HTR-8/SVneo (cell line): ENCODE measurements around the gene CCDC85B.

Source experiments
- DNase-seq: peaks from one replicate; pipeline ENCODE4 v3.0.0; 2011; ENCODE audit warnings: low spot score, mixed read lengths; ENCODE audit not compliant: insufficient read length
- FAIRE-seq: peaks from 2 replicates; lab custom pipeline; 2011; peaks lifted over from hg19 to GRCh38; lab: Jason Lieb, UNC

CCDC85B gene

DNA sequence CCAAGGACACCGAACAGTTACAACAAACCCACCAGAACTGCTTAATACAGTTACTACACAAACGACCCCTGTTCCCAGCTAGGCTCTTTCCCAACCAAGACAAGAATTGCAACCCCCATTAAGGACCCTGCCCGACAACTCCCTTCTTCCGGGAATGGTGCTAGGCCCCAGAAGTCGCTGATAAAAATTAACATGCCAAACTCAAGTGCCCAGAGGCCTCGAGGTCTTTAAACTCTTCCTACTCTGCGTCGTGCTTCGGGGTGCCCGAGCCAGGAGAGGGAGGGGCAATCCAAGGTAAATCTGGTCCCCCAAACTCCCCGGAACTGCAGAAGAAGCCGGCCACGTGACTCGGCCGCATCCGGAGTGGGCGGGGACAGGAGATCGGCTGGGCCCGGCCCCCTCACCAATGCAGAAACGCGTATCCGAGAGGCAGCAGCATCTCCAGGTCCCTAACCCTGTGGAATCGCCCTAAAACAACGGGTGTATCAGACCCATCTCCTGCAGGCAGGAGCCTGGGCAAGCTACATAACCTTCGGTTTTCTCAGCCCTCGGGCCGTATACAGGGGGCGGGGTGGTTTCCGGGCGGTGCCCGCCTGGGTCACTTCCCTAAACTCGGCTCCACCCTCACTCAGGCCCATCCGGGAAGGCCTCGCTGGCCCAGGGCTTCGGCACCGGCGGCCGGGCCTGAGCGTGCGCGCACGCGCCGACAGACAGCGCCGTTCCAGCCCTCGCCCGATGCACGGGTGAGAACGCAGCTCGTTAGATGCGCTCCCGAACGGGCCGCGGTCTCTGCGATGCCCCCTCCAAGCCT lies 33.6 kb upstream of the CCDC85B start:
- DNase-seq (peak; percentile 73), FAIRE-seq (peak; percentile 66)

DNA sequence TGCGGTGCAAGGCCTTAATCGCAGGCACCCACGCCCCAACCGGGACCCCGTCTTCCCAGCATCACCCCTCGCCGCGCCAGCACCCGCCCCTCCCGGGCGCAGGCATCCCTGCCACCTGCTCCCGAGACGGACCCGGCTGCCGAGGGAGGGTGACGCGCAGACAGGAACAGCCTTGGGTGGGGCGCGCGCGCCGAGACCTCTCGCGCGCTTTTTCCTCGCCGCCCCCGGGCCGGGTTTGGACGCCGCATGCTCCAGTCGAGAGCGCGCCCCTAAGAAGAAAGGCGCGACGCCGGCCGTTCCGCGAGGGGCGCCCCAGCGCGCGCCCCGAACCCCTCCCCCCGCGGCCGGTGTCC lies 33.0 kb upstream of the CCDC85B start:
- DNase-seq: no peak
- no peak for FAIRE-seq

DNA sequence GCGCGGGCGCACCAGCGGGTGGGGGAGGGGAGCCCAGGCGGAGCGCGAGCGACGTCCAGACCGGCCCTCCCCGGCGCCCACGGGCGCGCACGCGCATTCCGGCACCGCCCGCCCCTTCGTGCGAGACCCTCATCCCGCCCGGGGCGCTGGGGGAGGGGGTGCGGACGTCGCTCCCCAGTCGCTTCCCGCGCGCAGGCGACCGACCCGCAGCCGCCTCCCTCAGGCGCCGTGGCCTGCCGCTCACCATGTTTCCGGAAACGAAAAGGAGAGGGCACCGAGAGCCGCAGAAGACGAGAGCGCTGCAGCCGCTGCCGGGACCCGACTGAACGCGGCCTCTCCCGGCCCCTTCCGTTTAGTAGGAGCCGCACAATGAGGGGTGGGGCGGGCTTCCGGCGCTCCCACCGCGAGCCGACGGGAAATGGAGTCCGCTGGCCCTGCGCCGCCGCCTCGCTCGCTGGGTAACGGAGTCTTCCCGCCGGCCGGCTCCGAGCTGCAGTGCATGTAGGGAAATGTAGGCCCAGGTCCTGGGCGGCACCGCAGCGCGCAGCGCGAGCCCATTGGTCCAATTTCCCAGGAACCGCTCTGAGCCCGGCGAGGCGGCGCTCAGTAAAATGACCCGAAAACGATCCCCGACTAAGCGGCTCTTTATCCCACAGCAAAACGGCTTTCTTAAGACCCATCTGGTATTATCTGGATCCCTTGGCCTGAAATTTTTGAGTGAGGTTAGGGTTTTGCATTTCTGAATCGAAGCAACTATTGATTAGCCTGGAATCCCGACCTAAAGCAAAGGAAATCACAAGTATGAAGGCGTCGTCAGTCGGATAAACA lies 32.4 kb upstream of the CCDC85B start, which contains the start of gene CFL1:
TSS of gene CFL1 (minus strand) at position 328 of the 828 bp plus-strand sequence. CDS start at position 247, 81 bp downstream.
- peak; percentile 94 for FAIRE-seq

DNA sequence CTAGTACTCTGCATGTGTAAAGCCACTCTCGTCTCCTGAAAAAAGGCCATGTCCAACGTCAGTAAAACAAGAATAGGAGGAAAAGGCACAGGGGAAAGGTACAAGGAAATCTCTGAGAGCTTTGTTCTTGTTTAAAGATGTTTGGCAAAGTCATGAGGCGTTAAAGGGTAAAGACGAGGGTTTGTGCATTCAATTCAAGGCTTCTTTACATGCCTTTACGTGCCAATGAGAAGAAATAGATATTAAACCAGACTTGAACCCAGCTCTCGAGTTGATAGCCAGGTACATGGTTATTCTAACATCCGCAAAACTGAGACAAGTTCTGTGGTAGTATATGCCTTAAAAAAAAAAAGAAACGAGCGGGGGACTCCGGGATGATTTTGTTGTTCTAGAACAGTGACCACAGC lies 31.8 kb upstream of the CCDC85B start:
- DNase-seq (no peak), FAIRE-seq (no peak)

More for the DNA sequence above, 32.4 kb upstream of the CCDC85B start, which contains the start of gene CFL1:
- peak; percentile 96 for DNase-seq

DNA sequence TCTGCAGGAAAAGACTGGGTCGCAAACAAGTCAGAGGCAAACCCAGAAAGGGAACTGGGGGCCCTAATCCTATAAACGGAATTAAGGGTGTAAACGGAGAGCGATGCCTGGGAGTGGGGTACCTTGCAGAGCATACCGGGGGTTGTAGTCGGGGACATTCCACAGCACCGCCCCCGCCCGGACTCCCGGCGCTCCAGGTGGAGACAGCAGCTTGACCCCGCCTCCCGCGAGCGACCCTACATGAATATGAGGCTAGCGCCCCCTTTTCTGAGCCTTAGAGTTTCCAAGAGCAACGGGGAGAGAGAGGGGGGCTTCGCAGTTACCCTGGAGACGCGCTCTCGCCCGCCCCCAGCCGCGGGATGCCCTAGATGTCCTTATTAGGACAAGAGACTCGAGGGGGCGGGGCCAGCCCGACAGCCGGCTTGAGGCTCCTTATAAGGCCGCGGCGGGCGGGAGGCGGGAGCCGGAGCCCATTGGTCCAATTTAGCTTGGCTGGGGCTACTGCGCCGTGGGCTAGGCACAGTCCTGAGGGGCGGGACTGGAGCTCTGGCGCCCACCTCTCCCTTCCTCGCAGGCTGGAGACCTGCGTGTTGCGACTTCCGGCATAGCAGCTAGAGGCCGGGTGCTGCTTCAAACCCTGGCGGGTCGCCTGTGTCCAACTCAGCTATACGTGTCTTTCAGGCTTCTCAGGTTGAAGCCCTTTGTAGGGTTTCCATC lies 31.2 kb upstream of the CCDC85B start:
- peak; percentile 98 for DNase-seq
- peak; percentile 95 for FAIRE-seq

DNA sequence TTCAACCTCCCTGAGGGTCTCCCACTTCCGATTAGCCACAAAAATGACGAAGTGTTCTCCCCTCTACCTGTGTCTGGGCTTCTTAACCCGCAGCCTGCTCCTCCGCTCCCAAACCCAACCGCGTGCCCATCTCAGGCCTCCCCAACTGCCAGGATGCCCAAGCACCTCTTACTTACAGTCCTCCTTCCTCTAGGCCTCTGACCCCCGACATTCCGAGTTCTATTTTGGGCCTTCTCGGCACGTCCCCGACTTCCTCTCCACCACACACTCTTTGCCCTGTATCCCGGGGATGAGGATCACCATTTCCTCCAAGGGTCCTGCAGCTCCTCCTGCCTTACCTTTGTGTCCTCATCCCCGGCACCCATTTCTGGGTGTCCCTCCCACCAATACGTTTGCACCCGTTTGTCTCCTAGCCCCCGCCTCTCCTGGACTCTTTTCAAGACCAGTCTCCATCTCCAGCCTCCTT lies 30.6 kb upstream of the CCDC85B start:
- no peak for DNase-seq
- FAIRE-seq: peak; percentile 46

DNA sequence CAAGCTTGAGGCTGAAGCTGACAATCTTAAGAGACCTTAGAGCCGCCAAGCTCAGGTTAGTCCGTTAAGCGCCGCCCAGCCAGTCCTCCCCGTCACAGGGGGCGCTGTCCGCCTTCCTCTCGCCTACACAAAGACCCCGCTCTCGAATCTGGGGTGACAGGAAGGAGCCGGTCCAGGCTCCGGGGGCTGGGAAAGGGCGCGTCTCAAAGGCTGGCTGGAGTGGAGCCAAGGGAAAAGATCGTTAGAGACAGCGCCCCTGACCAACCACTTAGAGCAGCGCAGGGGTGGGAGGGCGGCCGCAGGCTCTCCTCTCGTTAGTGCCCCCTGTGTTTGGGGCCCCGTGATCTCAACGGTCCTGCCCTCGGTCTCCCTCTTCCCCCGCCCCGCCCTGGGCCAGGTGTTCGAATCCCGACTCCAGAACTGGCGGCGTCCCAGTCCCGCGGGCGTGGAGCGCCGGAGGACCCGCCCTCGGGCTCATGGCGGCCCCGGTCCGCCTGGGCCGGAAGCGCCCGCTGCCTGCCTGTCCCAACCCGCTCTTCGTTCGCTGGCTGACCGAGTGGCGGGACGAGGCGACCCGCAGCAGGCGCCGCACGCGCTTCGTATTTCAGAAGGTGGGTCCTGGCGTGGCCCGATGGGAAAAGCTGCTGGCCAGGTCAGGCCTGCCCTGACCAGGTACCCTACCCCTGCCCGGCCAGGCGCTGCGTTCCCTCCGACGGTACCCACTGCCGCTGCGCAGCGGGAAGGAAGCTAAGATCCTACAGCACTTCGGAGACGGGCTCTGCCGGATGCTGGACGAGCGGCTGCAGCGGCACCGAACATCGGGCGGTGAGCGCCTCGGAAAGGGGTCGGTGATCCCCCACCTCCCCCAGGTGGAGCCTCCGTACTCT lies 30.0 kb upstream of the CCDC85B start, which contains the start of gene MUS81:
TSS of gene MUS81 (plus strand) at position 156 of the 887 bp plus-strand sequence. CDS start at position 477, 321 bp downstream.
- DNase-seq (peak; percentile 98), FAIRE-seq (peak; percentile 65)

DNA sequence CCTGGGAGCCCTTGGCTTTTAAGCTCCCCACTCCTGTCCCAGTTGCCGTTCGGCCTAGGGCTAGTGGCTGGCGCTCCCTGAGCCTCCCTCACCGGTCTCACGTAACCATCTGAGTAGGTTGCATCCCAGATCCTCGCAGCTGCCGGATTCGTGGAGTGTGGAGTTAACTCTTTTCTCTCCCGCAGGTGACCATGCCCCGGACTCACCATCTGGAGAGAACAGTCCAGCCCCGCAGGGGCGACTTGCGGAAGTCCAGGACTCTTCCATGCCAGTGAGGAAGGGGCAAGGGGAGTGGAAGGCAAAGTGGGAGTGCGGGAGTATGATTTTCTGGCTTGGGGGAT lies 29.3 kb upstream of the CCDC85B start:
- DNase-seq (no peak), FAIRE-seq (no peak)

DNA sequence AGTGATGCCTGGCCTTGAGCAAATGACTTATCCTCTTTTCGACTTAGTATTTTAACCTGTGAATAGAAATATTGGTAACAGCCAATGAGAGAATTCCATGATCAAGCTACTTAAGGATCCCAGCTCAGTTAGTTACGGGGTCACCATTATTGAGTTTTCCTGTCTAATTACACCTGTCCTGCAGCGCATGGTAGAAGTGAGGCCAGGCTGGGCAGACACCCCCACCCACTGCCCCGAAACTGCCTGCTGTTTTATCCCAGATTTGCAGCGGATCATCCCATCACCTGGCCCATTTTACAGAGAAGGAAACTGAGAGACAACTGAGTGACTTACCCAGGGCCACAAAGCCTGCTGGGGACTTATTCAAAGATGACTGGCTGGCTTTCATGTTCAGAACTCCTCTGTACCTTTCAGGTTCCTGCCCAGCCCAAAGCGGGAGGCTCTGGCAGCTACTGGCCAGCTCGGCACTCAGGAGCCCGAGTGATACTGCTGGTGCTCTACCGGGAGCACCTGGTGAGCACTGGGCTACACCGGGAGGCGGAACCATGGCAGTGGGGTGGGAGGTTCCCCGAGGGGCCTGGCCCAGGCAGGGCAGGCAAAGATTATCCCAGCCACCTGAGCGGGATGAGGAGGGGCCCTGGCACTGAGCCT lies 28.8 kb upstream of the CCDC85B start:
- FAIRE-seq (no peak), DNase-seq (no peak)

DNA sequence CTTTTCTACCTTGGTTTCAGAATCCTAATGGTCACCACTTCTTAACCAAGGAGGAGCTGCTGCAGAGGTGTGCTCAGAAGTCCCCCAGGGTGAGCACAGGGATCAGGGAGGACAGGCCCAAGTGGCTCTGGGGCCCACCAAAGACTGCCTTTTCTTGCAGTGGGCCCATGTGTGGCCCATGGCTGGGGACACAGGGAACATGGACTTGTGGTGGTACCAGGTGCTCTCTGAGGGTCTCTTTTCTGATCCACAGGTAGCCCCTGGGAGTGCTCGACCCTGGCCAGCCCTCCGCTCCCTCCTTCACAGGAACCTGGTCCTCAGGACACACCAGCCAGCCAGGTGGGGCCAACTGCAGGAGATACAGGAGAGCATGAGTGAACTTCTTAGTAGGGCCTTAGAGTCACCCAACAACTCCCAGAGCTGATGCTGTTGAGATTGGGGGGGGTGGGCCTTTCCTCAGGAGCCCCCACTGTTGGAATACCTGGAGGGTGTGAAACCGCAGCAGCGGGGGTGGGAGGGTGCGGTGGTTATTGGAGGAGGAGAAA lies 28.2 kb upstream of the CCDC85B start:
- no peak for DNase-seq
- FAIRE-seq: no peak

DNA sequence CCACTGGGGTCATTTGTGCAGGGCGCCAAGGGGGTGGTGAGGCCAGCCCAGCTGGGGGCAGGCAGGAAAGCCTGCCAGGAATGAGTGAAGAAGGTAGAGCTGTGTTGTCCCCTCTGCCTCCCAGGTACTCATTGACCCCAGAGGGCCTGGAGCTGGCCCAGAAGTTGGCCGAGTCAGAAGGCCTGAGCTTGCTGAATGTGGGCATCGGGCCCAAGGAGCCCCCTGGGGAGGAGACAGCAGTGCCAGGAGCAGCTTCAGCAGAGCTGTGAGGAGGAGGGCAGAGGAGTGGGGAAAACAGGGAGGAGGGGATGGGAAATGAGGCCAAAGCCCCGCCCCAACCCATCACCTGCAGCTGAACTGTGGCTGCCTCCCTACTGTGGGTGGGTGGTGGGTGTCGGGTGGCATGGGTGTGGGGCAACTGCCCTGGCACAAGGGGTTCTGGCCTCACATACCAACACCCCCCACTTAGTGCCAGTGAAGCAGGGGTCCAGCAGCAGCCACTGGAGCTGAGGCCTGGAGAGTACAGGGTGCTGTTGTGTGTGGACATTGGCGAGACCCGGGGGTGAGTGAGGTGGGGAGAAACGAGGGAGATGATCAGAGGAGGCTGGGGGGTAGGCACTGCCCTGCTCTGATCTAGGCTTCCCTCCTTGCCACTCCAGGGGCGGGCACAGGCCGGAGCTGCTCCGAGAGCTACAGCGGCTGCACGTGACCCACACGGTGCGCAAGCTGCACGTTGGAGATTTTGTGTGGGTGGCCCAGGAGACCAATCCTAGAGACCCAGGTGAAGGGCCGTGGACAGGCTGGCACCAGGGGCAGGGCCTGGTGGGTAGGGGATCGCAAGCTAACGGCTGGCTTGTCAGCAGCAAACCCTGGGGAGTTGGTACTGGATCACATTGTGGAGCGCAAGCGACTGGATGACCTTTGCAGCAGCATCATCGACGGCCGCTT lies 27.3 kb upstream of the CCDC85B start:
- DNase-seq (no peak), FAIRE-seq (peak; percentile 77)

DNA sequence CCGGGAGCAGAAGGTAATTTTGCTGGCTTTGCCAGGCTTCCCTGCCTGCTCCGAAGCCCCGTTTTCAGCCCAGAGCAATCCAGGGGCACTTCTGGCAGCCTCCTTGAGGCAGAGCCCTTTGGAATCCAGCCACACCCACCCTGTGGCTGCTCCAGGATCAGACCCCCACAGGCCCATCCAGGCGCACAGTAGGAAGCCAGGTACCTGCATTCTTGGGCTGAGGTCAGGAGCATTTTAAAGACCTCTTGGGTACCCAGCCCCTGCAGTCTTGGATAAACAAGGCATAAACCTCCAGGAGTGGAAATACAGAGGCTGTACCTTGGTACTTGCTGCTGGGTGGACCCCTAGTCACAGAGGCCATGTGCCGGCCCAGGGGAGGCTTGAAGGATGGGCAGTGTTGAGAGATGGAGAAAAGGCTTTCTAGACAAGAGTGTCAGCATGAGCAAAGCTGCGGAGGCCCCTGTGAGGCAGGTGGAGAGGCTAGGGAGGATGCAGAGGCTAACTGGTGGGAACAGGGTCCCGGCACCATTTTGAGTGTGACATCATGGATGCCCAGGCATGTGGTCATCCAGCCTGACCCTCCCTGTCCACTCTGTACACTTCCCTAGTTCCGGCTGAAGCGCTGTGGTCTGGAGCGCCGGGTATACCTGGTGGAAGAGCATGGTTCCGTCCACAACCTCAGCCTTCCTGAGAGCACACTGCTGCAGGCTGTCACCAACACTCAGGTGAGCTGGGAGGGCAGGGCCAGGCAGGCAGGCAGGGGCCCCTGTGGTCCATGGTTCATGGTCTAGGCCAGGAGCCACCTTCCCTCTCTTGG lies 26.4 kb upstream of the CCDC85B start:
- DNase-seq: no peak
- peak; percentile 33 for FAIRE-seq

DNA sequence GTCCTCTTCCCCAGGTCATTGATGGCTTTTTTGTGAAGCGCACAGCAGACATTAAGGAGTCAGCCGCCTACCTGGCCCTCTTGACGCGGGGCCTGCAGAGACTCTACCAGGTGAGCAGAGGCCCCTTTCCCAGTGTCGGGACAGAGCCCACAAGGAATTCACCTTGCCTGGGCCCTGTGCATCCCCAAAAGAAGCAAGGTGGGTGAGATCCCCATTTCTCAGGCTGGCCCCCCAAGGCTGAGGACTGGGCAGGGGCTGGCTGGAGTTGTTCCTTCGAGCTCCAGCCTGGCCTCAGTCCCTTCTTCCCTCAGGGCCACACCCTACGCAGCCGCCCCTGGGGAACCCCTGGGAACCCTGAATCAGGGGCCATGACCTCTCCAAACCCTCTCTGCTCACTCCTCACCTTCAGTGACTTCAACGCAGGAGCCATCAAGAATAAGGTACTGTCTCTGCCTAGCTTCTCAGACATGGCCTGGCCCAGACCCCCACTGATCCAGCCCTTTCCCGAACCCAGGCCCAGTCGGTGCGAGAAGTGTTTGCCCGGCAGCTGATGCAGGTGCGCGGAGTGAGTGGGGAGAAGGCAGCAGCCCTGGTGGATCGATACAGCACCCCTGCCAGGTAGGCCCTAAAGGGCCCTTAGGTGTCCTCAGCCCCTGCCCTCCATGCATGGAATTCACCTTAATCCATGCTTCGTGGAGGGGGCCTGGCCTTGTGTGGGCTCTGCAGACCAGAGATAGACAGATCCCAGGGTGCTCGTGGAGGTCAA lies 25.6 kb upstream of the CCDC85B start:
- DNase-seq: no peak
- peak; percentile 26 for FAIRE-seq

DNA sequence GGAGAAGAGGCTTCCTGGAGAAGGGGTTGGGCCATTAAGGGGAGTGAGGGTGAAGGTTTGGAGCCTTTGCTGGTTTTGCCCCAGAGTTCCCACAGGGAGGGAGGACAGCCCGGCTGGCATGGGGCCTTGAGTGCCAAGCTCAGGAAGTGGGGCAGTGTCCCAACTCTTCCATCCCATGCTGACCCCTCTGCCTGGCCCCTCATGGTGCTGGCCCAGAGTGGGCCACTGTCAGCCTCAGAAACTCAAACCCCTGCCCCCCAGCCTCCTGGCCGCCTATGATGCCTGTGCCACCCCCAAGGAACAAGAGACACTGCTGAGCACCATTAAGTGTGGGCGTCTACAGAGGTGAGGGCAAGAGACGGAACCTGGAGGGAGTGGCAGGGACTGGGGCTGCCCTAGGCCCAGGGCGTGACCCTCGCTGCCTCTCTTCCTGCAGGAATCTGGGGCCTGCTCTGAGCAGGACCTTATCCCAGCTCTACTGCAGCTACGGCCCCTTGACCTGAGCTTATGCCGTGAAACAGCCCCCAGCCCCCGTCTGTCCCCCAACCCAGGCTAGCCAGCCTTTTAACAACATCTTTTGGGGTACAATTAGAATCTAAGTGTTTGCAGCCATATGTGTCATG lies 24.8 kb upstream of the CCDC85B start:
- no peak for FAIRE-seq
- no peak for DNase-seq

DNA sequence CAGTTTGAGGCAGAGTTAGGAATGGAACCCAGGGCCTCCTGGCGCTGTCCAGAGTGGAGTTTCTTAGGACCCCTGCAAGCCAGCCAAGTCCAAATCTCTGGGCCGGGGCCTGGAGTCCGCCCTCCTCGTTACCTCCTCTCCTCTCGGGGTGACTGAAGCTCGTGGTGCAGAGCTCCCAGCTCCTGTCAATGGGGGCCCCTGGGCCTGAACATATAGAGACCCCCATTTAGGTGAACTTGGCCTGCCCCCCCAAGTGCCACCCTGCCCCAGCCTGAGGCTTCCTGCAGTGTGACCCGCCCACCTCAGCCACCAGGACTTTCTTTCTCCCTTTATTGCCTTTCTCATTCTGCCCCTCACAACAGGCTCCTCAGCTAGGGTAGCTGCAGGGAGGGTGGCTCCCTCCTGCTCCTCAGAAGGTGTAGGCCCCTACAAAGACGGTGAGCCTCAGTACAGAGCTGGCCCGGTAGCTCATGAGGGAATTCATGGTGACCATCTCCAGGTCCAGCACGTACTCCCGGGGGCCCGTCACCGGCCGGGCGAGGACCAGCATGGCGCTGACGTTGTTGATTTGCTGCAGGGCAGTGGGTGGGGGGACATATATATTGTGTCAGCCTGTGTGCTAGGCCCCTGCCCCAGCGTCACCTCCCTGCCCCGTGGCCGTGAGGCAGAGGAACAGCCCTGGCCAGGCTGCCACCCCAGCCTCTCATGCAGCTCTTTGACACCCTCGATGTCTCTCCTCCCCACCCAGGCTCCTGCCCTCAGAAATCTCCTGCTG lies 23.8 kb upstream of the CCDC85B start:
- FAIRE-seq: peak; percentile 49
- no peak for DNase-seq
